NCI-H524 treated with DMSO at 0.1 percent for 48 hours (cell line): ENCODE measurements around the gene CNTRL.
"Not testable (repeated sequence)": the region's sequence is repeated elsewhere in the genome, so short reads cannot be mapped to it uniquely, and the experiment has no call there.

Experiments used
- DNase-seq: peaks from one replicate; lab custom pipeline; 2025; lab: John Stamatoyannopoulos, UW

Gene CNTRL

GRCh38 chr9:121074370-121075250 is at the start of gene CNTRL:
Gene CNTRL, plus strand, starts transcription at chr9:121074955. Its CDS starts 13,372 bp downstream, at chr9:121088327.
- DNase-seq, result peak; percentile 74

- no peak for DNase-seq
These were observed 48.5 kb upstream of the CNTRL start for GRCh38 chr9:121026260-121026691.

- no peak for DNase-seq
These were observed 48.0 kb upstream of the CNTRL start for GRCh38 chr9:121026768-121027167.

- not testable (repeated sequence) for DNase-seq
These were observed 46.5 kb upstream of the CNTRL start for GRCh38 chr9:121028285-121028684.

- DNase-seq, result no peak
These were observed 45.3 kb upstream of the CNTRL start for GRCh38 chr9:121029469-121029868.

- no peak for DNase-seq
These were observed 40.2 kb upstream of the CNTRL start for GRCh38 chr9:121034529-121034928.

GRCh38 chr9:121035717-121036116 is 39.0 kb upstream of the CNTRL start:
- not testable (repeated sequence) for DNase-seq

- DNase-seq, result no peak
These were observed 36.4 kb upstream of the CNTRL start for GRCh38 chr9:121038362-121038761.

GRCh38 chr9:121038804-121039203 is 36.0 kb upstream of the CNTRL start:
- DNase-seq, result no peak

- DNase-seq, result no peak
These were observed 26.6 kb upstream of the CNTRL start for GRCh38 chr9:121048175-121048574.

- DNase-seq, result no peak
These were observed 26.1 kb upstream of the CNTRL start for GRCh38 chr9:121048618-121049017.

GRCh38 chr9:121050128-121050988 is 24.4 kb upstream of the CNTRL start, which contains the start of gene C5:
Gene C5, minus strand, starts transcription at chr9:121050275. Its CDS starts 29 bp downstream, at chr9:121050246.
- DNase-seq, result no peak

- DNase-seq, result no peak
These were observed 21.2 kb upstream of the CNTRL start for GRCh38 chr9:121053544-121053943.

- DNase-seq, result no peak
These were observed 19.1 kb upstream of the CNTRL start for GRCh38 chr9:121055642-121056143.

GRCh38 chr9:121057821-121058220 is 16.9 kb upstream of the CNTRL start:
- DNase-seq, result no peak

- no peak for DNase-seq
These were observed 15.2 kb upstream of the CNTRL start for GRCh38 chr9:121059513-121059912.

GRCh38 chr9:121059998-121060636 is 14.6 kb upstream of the CNTRL start:
- peak; percentile 95 for DNase-seq

- DNase-seq, result no peak
These were observed 7.9 kb upstream of the CNTRL start for GRCh38 chr9:121066850-121067249.

GRCh38 chr9:121067640-121068039 is 7.1 kb upstream of the CNTRL start:
- no peak for DNase-seq

GRCh38 chr9:121069396-121069795 is 5.4 kb upstream of the CNTRL start:
- no peak for DNase-seq

GRCh38 chr9:121071370-121071755 is 3.4 kb upstream of the CNTRL start:
- no peak for DNase-seq
